ENCODE results near the gene ADAMTS2.

Gene ADAMTS2

DNA sequence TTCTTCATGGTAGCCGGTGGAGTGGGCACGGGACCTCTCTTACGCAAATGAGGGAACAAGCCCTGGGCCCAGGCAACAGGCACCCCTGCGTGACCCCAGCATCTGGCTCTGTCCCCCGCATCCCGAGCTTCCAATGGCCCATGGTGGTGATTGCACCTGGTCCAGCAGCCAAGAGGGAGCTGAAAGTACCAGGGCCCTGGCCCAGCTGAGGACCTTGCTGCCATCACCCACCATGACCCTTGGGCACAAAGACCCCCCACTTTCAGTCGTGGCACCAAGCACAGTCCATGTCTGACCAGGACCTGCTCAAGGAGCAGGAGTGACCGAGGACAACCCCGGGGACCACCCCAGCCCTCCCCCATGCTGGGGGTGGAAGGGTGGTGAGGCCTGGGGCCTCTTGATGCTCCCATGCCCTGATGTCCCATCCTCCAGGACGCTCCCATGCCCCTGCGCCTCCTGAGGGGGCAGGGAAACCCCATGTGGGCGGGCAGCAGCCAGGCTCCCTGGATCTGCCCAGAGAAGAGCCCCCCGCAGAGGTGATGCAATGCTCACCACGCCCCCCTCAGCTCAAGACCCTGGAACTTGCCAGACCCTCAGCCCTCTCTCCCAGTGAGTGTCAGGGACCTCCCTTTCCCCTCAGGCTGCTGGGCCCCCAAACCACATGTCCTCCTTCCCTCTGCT is 123.9 kb downstream of the ADAMTS2 start:
- no peak for DNase-seq (ENCODE audit: extremely low spot score)
- ChIA-PET POLR2A (no interaction called here), CTCF (no interaction called here)
- TF ChIP-seq FOXA1 (IDR thresholded peaks at IDR 0.05), result no peak

DNA sequence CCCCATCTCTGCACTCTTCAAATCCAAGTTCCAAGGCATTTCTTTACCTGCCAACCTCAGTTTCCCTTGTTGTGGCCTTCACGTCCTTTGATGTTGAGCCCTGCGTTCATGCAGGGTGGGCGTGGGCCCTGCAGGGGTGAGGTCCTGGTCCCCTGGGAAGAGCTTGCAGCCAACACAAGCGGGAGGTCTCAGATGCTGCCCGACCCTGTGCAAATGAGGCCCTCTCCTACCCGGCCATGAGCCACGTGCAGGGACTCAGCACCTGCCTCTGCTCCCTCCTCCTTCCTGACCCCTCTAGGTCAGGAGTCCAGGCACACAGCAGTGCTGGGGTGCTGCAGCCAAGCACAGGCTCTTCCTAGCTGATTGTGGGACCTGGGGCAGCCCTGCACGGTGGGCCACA is 124.5 kb downstream of the ADAMTS2 start:
- ChIA-PET POLR2A (no interaction called here), CTCF (interaction anchor here (0.6 kb wide), 1 partner anchor 226 kb away, joined by 9 read pairs; no protein-coding TSS in a partner anchor)
- TF ChIP-seq TARDBP (IDR thresholded peaks at IDR 0.05) (no peak), FOXA1 (IDR thresholded peaks at IDR 0.05) (no peak), SP1 (IDR thresholded peaks at IDR 0.05) (no peak), BHLHE40 (IDR thresholded peaks at IDR 0.05; ENCODE audit: borderline replicate concordance) (no peak), LEF1 (IDR thresholded peaks at IDR 0.05; ENCODE audit: borderline replicate concordance) (no peak), SUZ12 (IDR thresholded peaks at IDR 0.05) (no peak)
- no peak for DNase-seq (ENCODE audit: extremely low spot score)

DNA sequence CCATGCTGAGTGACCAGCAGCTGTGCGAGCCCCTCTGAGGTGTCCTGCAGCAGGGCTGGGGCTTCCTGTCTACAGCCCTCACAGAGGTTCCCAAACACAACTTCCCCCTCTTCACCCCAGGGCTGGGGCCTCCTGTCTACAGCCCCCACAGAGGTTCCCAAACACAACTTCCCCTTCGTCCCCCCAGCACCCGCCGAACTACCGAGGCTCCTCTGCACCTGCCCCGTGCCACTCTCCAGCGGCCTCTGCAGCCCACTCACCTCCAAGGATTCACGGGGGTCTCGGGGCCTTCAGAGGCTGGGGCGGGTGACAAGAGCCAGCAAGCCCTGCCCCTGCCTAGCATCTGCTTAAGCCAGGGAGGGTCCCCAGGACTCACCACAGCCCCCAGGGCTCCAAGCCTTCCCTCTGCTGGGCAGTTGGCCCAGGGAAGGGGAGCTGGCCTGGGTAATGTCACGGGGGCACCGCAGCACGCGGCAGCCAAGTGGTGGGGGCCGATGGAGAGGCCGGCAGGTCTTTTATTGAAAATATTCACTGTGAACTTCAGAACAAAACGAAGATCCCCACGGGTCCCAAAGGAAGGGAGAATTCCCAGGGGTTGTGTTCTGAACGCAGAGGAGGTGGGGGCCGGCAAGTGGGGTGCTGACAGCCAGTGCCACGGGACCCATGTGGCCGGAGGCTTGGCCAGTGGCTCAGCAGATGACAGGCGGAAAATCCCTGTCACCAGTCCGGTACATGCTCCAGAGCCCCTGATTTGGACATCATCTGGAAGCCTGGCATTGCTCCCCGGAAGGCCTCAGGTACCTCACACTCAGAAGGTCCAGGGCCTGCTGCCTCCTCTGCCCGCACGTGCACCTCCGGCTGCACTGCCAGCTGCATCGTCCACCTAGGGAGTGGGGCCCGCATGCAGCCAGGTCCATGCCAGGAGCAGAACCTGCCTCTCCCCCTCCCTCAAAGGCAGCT is 125.3 kb downstream of the ADAMTS2 start:
- TF ChIP-seq ARNT (IDR thresholded peaks at IDR 0.05), result no peak
- TF ChIP-seq BHLHE40 (IDR thresholded peaks at IDR 0.05; ENCODE audit: borderline replicate concordance), result no peak
- TF ChIP-seq CTBP1 (IDR thresholded peaks at IDR 0.05; ENCODE audit: borderline replicate concordance), result no peak
- TF ChIP-seq SP1 (IDR thresholded peaks at IDR 0.05), result no peak
- TF ChIP-seq SUZ12 (IDR thresholded peaks at IDR 0.05), result no peak
- TF ChIP-seq L3MBTL2 (conservative IDR thresholded peaks at IDR 0.05), result no peak
- TF ChIP-seq, protein P1, sequence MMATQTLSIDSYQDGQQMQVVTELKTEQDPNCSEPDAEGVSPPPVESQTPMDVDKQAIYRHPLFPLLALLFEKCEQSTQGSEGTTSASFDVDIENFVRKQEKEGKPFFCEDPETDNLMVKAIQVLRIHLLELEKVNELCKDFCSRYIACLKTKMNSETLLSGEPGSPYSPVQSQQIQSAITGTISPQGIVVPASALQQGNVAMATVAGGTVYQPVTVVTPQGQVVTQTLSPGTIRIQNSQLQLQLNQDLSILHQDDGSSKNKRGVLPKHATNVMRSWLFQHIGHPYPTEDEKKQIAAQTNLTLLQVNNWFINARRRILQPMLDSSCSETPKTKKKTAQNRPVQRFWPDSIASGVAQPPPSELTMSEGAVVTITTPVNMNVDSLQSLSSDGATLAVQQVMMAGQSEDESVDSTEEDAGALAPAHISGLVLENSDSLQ (IDR thresholded peaks at IDR 0.05), result no peak
- TF ChIP-seq ZNF384 (IDR thresholded peaks at IDR 0.05), result no peak
- no peak for TF ChIP-seq FOXK2 (IDR thresholded peaks at IDR 0.05)
- no peak for TF ChIP-seq FOXM1 (IDR thresholded peaks at IDR 0.05; ENCODE audit: borderline replicate concordance)
- TF ChIP-seq TARDBP (IDR thresholded peaks at IDR 0.05), result no peak
- TF ChIP-seq FOXA1 (IDR thresholded peaks at IDR 0.05), result no peak
- TF ChIP-seq ELF4 (IDR thresholded peaks at IDR 0.05), result no peak
- no peak for TF ChIP-seq LEF1 (IDR thresholded peaks at IDR 0.05; ENCODE audit: borderline replicate concordance)
- TF ChIP-seq HDGF (IDR thresholded peaks at IDR 0.05; ENCODE audit: borderline replicate concordance), result no peak
- TF ChIP-seq NFRKB (IDR thresholded peaks at IDR 0.05), result no peak
- CTCF ChIA-PET, result interaction anchor here (0.6 kb wide), 2 partner anchors 9 to 227 kb away, joined by 3 to 9 read pairs; no protein-coding TSS in a partner anchor
- DNase-seq (ENCODE audit: extremely low spot score), result no peak
- POLR2A ChIA-PET, result no interaction called here

DNA sequence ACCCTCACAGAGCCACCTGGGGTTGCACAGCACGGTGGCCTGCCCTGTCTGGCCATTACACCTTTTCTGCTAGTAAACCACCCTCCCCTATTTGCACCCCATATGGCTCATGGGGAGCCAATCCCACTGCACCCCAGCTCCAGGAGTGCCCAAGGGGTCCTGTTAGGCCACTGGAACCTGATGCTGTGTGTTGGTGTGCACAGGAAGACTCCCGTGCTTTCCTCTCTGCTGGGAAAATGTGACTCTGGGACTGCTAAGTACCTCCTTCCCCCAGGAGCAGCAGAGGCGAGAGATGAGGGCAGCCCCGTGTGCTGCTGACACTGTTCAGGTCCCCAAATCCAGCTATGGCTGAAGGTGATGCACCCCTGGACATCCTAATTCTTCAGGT is 126.3 kb downstream of the ADAMTS2 start:
- ChIA-PET POLR2A (no interaction called here), CTCF (no interaction called here)
- TF ChIP-seq ELF4 (IDR thresholded peaks at IDR 0.05) (no peak), L3MBTL2 (conservative IDR thresholded peaks at IDR 0.05) (no peak), TARDBP (IDR thresholded peaks at IDR 0.05) (no peak), FOXK2 (IDR thresholded peaks at IDR 0.05) (no peak), ZNF384 (IDR thresholded peaks at IDR 0.05) (no peak), FOXM1 (IDR thresholded peaks at IDR 0.05; ENCODE audit: borderline replicate concordance) (no peak), HDGF (IDR thresholded peaks at IDR 0.05; ENCODE audit: borderline replicate concordance) (no peak), NFRKB (IDR thresholded peaks at IDR 0.05) (no peak), SP1 (IDR thresholded peaks at IDR 0.05) (no peak), ARNT (IDR thresholded peaks at IDR 0.05) (no peak), BHLHE40 (IDR thresholded peaks at IDR 0.05; ENCODE audit: borderline replicate concordance) (no peak), CTBP1 (IDR thresholded peaks at IDR 0.05; ENCODE audit: borderline replicate concordance) (no peak), FOXA1 (IDR thresholded peaks at IDR 0.05) (no peak), SUZ12 (IDR thresholded peaks at IDR 0.05) (no peak), LEF1 (IDR thresholded peaks at IDR 0.05; ENCODE audit: borderline replicate concordance) (no peak)
- TF ChIP-seq, protein P1 (IDR thresholded peaks at IDR 0.05), result no peak
- no peak for DNase-seq (ENCODE audit: extremely low spot score)

DNA sequence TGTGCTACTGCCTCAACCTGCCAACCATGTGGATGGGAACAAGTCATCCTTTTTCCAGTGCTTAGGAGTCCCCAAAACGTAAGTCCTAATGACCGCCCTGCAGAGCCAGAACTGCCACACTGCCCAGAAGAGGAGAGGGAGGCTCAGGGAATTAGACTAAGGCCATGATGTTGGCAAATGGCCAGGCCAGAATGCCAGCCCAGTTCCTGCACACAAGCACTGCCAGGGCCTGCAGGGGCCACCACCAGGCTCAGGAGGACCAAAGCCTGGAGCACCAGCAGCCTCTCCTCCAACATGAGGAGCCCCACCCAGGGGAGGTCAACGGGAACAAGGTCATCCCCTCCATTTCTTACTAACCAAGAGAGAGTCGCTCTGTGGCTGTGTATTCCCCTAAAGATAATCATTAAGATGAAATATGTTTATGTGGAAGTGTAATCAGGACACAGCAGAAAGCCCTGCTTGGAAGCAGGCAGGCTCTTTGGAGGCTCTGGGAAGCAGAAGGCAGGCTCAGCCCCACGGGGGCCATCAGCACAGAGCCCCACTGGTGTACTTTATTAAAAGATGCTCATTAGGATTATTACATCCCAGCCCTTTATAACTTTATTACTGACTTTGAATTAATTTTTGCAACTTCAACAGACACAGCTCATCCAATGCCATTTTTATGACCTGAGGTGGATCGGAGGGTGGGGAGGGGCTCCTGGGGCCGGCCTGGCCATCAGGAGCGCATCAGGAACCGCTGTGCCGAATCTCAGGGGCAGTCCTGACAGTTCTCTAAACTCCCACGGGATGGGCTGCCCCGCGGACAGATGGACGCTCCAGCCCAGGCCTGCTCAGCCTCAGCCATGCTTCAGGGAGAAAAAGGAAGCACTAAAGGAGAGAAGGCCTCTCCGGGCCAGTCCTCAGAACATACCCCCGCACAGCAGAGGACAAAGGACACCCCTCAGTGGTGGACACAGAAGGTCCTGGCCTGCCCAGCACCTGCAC is 127.0 kb downstream of the ADAMTS2 start:
- ChIA-PET CTCF (no interaction called here), POLR2A (no interaction called here)
- no peak for DNase-seq (ENCODE audit: extremely low spot score)
- TF ChIP-seq ELF4 (IDR thresholded peaks at IDR 0.05) (no peak), FOXK2 (IDR thresholded peaks at IDR 0.05) (no peak), L3MBTL2 (conservative IDR thresholded peaks at IDR 0.05) (no peak), CTBP1 (IDR thresholded peaks at IDR 0.05; ENCODE audit: borderline replicate concordance) (no peak), TARDBP (IDR thresholded peaks at IDR 0.05) (no peak), ZNF384 (IDR thresholded peaks at IDR 0.05) (no peak), SUZ12 (IDR thresholded peaks at IDR 0.05) (no peak), BHLHE40 (IDR thresholded peaks at IDR 0.05; ENCODE audit: borderline replicate concordance) (no peak), FOXM1 (IDR thresholded peaks at IDR 0.05; ENCODE audit: borderline replicate concordance) (no peak), LEF1 (IDR thresholded peaks at IDR 0.05; ENCODE audit: borderline replicate concordance) (no peak), ARNT (IDR thresholded peaks at IDR 0.05) (no peak), HDGF (IDR thresholded peaks at IDR 0.05; ENCODE audit: borderline replicate concordance) (no peak), FOXA1 (IDR thresholded peaks at IDR 0.05) (no peak)
- TF ChIP-seq, protein P1 (IDR thresholded peaks at IDR 0.05), result no peak
